GM12874 (cell line): Measurements from ENCODE around the gene CALML3.

Source experiments
- CTCF ChIP-seq: IDR thresholded peaks from 2 replicates; pipeline ENCODE4 v1.5.1; 2011; ENCODE audit warnings: low read depth, mild to moderate bottlenecking, control low read depth, low read length, moderate library complexity; ENCODE audit not compliant: insufficient read depth

CALML3 gene

GRCh38 chr10:5496261-5497250 is 28.2 kb upstream of the CALML3 start:
- no peak for TF ChIP-seq CTCF

- no peak for TF ChIP-seq CTCF
Observed at GRCh38 chr10:5497289-5497688, 27.5 kb upstream of the CALML3 start.

DNA sequence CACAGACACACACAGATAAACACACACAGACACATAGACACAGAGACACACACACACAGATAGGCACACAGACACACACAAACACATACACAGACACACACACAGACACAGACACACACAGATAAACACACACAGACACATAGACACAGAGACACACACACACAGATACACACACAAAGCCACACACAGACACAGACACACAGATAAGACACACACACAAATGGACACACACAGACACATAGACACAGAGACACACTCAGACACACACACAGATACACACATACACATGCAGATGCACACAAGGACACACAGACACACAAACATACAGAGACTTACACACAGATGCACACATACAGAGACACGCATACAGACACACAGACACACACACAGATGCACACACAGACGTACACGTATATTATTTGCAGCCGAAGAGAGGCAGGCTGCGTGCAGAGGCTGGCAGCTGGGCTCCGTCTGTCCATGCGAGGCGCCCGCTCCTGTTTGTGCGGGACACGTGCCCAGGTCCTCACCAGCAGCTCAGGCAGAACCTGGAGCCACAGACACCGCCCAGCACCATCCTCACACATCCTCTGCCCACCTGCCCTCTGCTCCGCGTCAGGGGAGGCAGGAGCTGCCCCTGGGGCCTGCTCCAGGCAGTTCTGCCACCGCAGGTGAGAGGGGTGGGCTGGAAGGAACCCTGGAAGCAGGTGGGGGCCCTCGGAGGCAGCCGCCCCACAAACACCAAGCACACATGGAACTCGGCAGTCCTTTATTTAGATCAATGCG is 26.6 kb upstream of the CALML3 start:
- TF ChIP-seq CTCF, result no peak

DNA sequence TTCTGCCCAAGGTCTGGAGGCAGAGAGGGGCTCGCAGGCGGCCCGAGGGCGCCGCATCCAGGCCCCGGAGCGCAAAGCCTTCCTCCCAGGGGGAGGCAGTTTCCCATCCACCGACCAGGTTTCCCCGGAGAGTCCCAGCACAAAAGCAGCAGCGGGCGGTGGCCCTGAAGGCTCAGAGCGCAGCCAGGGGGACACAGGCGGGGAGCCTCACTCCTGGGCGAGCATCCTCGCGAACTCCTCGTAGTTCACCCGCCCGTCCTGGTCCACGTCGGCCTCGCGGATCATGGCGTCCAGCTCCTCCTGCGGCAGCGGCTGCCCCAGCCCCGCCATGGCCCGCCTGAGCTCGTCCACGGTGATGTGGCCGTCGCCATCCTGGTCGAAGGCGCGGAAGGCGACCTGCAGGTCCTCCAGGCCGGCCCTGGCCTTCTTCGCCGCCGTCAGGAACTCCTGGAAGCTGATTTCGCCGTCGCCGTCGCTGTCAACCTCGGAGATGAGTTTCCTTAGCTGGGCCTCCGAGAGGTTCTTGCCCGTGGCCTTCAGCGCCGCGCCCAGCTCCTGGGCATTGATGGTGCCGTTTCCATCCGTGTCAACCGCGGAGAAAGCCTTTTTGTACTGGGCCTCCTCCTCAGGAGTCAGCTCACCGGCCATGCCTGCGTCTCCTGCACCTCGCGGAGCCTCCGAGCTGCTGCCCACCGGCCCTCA is 25.8 kb upstream of the CALML3 start:
- TF ChIP-seq CTCF, result no peak

GRCh38 chr10:5499493-5500140 is 25.1 kb upstream of the CALML3 start, which contains the start of gene CALML5:
Gene CALML5 (minus strand): TSS chr10:5499570. CDS start chr10:5499438, 132 bp downstream.
- TF ChIP-seq CTCF, result no peak

DNA sequence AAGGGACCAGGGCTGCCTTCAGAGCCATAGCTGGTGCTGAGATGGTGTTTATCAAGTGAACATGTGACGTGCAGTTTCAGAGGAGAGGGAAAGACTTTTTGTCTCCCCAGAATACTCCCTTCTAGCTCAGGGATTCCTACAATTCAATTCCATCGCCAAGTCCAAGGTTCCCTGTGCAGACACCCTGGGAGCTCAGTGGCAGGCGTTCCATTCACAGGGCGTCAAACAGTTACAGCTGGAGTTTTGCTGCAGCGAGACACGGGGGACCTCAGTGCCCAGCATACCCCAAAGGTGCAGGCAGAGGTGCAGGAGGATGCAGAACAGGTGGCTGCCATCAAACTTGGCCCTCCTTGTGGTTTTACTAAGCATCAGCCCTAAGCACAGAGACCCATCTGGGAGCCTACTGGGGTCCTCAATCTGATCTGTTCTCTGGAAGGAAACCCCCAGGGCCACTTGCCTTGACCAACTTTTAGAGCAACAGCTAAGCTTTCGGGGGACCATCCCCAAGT is 24.5 kb upstream of the CALML3 start:
- TF ChIP-seq CTCF, result no peak

GRCh38 chr10:5500910-5501309 is 23.9 kb upstream of the CALML3 start:
- no peak for TF ChIP-seq CTCF
